Stomach (tissue), 4 donors: Measurements from ENCODE around the gene RASIP1.

Experiments used
- CTCF ChIP-seq, 7 experiments: fragments of 450-650 bp in 4 of 7; fragments of 200-600 bp in 3 of 7; sonication (generic) in 3 of 7; IDR thresholded peaks; one replicate each; pipeline ENCODE4 v1.5.1; 2016 to 2019; ENCODE audit warnings: antibody characterized with exemption in 7 of 7, control low read depth in 2 of 7, mild to moderate bottlenecking in 1 of 7
- POLR2A ChIP-seq, 4 donors: fragments of 450-650 bp; IDR thresholded peaks; one replicate each; pipeline ENCODE4 v1.6.1; 2016; ENCODE audit warnings: antibody characterized with exemption in 4 of 4, control low read depth in 2 of 4, mild to moderate bottlenecking in 1 of 4, moderate library complexity in 1 of 4

DNA sequence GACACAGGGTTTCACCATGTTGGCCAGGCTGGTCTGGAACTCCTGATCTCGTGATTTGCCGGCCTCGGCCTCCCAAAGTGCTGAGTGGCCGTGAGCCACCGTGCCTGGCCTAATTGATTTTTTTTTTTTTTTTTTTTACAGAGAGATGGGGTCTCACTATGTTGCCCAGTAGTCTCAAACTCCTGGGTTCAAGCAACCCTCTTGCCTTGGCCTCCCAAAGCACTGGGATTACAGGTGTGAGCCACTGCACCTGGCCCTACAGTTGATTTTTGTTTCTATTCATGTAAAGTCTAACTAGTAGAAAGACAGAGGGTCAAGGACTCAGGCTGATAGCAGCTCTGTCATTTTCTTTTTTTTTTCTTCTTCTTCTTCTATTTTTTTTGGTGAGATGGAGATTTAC, 36.7 kb upstream of the RASIP1 start:
- TF ChIP-seq POLR2A (IDR thresholded peaks at IDR 0.05) = no peak
- TF ChIP-seq CTCF (IDR thresholded peaks at IDR 0.05) = no peak
